Cardiac fibroblast (primary cell): ENCODE data around the gene ASCL1.

ENCODE experiments used
- DNase-seq, 2 donors: peaks; one replicate each; pipeline versions ENCODE4 v3.0.0 to v3.0.0-alpha.2; 2010; ENCODE audit warnings: low read depth in 2 of 2
- H3K4me3 ChIP-seq, 2 donors: replicated peaks in 1 of 2; 1 replicate in 1 of 2; 2 replicates in 1 of 2; pipeline ENCODE4 v1.5.1; 2011; ENCODE audit warnings: low read depth in 2 of 2, low read length in 2 of 2, mild to moderate bottlenecking in 2 of 2, moderate library complexity in 1 of 2
- TF ChIP-seq, protein P1 (sequence below): IDR thresholded peaks from one replicate; pipeline ENCODE4 v1.5.1; 2011; ENCODE audit warnings: low read depth, mild to moderate bottlenecking, low read length, inconsistent platforms

ASCL1 gene

DNA sequence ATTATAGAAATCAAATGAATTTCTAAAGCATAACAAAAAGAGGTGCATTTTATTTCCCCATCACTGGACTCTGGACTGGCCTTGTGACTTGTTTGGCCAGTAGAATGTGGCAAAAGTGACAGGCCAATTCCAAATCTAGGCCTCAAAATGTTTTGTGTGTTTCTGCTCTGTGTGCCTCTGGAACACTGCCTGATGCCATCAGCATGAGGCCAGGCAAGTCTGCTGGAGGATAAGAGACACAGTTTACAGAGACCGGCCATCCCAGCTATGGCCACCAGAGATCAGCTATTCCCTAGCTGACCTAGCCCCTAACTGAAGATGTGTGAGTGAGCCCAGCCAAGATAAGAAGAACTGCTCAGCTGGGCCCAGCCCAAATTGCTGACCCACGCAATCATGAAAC, 32.9 kb downstream of the ASCL1 start:
- no peak overlapping the region for H3K4me3 ChIP-seq
- TF ChIP-seq, protein P1, sequence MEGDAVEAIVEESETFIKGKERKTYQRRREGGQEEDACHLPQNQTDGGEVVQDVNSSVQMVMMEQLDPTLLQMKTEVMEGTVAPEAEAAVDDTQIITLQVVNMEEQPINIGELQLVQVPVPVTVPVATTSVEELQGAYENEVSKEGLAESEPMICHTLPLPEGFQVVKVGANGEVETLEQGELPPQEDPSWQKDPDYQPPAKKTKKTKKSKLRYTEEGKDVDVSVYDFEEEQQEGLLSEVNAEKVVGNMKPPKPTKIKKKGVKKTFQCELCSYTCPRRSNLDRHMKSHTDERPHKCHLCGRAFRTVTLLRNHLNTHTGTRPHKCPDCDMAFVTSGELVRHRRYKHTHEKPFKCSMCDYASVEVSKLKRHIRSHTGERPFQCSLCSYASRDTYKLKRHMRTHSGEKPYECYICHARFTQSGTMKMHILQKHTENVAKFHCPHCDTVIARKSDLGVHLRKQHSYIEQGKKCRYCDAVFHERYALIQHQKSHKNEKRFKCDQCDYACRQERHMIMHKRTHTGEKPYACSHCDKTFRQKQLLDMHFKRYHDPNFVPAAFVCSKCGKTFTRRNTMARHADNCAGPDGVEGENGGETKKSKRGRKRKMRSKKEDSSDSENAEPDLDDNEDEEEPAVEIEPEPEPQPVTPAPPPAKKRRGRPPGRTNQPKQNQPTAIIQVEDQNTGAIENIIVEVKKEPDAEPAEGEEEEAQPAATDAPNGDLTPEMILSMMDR: no peak
- no peak for DNase-seq

DNA sequence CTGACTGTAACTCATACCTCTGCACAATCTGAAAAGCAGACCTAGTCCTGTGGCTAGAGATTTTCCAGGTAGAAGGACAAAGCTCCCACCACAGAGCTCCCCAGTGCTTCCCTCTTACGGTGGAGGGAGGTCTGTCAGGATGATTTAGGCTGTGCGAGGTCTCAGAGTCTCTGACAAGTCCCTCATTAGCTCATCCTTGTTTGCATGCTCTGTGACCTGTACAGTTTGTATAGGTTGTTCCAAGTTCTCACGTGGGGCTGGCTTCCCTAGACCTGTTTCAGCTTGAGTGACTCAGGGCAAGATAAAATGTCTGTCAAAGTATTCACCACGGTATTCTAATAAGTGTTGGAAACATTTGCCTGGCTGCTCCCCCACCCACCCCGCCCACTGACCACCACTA, 34.8 kb downstream of the ASCL1 start:
- H3K4me3 ChIP-seq: no peak overlapping the region
- TF ChIP-seq, protein P1: no peak

DNA sequence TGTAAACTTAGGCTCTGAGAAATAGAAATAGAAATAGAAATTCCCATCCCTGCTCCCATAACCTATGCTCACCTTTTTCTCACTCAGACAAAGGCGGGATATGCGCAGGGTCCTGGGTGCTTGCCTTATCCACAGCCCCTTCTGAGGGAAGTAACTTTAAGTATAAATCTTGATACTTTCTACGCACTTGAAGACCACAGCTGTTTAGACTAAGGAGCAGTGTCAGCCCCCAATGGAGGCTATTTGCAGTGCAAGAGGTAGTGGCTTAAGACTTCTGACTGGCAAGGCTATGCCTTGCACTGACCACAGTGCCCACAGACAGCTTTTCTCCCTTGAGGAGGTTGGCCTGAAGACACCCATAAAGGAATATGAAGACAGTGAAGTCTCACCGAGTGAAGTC, 35.2 kb downstream of the ASCL1 start:
- TF ChIP-seq, protein P1: no peak
- no peak for DNase-seq
- no peak overlapping the region for H3K4me3 ChIP-seq

More for the DNA sequence above, 34.8 kb downstream of the ASCL1 start:
- no peak for DNase-seq

DNA sequence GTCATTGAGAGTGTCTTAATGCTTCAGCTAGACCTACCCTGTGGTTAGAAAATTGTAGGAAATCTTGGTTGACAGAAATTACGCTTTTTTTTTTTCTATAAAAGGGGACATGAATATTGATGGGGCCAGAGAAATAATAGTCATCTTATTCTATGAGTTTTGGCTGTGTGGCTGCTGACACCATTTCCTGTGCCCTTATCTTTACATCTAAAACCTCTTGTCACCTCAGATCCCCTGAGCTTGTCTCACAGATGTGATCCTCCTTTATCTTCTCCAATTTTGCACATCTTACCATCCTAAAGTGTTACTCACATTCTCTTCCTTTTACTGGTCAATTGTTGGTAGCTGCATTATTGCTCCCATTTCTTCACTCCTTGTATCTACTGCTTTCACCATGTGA, 36.1 kb downstream of the ASCL1 start:
- TF ChIP-seq, protein P1: no peak
- H3K4me3 ChIP-seq: no peak overlapping the region
- DNase-seq: no peak

DNA sequence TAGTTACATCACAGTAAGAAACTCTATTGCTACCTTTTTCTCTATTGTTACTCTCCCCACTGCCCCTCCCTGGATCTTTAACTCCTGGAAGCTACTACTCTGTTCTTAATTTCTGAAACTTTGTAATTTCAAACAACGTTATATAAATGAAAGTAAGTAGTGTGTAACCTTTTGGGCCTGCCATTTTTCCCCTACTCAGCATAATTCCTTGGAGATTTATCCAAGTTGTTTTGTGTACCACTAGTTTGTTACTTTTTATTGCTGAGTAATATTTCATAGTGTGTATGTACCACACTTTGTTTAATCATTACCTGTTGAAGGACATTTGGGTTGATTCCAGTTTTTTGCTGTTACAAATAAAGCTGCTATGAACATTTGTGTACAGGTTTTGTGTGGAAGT, 37.9 kb downstream of the ASCL1 start:
- DNase-seq: no peak
- H3K4me3 ChIP-seq: no peak overlapping the region
- TF ChIP-seq, protein P1: no peak
